Liver (tissue), 9 donors: ENCODE results near the gene PRC1. TPM values are rescaled to one million over a fixed set of nuclear protein-coding genes. Genes with fewer than 3 reads are reported as not detected.

Experiments
- DNase-seq: peaks from one replicate; pipeline ENCODE4 v3.0.0-alpha.2; 2017; ENCODE audit warnings: low spot score
- H3K27ac ChIP-seq, 2 donors: one replicate each; pipeline ENCODE4 v1.7.0; 2013; ENCODE audit warnings: inconsistent platforms in 2 of 2, low read length in 2 of 2, control low read depth in 1 of 2, low read depth in 1 of 2, mild to moderate bottlenecking in 1 of 2
- H3K27me3 ChIP-seq, 4 donors: one replicate each; pipeline versions ENCODE4 v1.6.1 to v1.7.0; 2013; ENCODE audit warnings: low read length in 3 of 4, inconsistent platforms in 1 of 4, mild to moderate bottlenecking in 1 of 4, moderate library complexity in 1 of 4; ENCODE audit not compliant: control insufficient read depth in 4 of 4, insufficient read depth in 4 of 4
- H3K36me3 ChIP-seq, 4 donors: one replicate each; pipeline versions ENCODE4 v1.6.1 to v1.7.0; 2013; ENCODE audit warnings: low read length in 3 of 4, mild to moderate bottlenecking in 3 of 4, low read depth in 1 of 4, moderate library complexity in 1 of 4; ENCODE audit not compliant: control insufficient read depth in 4 of 4, insufficient read depth in 3 of 4
- H3K4me1 ChIP-seq, 4 donors: one replicate each; pipeline versions ENCODE4 v1.6.1 to v1.7.0; 2013; ENCODE audit warnings: low read length in 3 of 4, mild to moderate bottlenecking in 3 of 4, moderate library complexity in 1 of 4; ENCODE audit not compliant: control insufficient read depth in 4 of 4, insufficient read depth in 4 of 4
- H3K4me3 ChIP-seq, 3 donors: one replicate each; pipeline versions ENCODE4 v1.6.1 to v1.7.0; 2013; ENCODE audit warnings: low read length in 3 of 3, control low read depth in 1 of 3, low read depth in 1 of 3, mild to moderate bottlenecking in 1 of 3
- H3K9ac ChIP-seq, 2 donors: one replicate each; pipeline ENCODE4 v1.7.0; 2013; ENCODE audit warnings: low read length in 2 of 2, mild to moderate bottlenecking in 2 of 2, moderate library complexity in 2 of 2, control low read depth in 1 of 2, low read depth in 1 of 2
- H3K9me3 ChIP-seq, 4 donors: one replicate each; pipeline versions ENCODE4 v1.6.1 to v1.7.0; 2013; ENCODE audit warnings: low read length in 3 of 4; ENCODE audit not compliant: control insufficient read depth in 4 of 4
- ATF3 ChIP-seq: IDR thresholded peaks from 2 replicates; pipeline ENCODE4 v1.6.1; 2016; ENCODE audit warnings: antibody characterized with exemption
- CTCF ChIP-seq: fragments of 150-350 bp; IDR thresholded peaks from 2 replicates; pipeline ENCODE4 v1.5.1; 2017; ENCODE audit warnings: improper control_type of control experiment, low read depth, low read length; ENCODE audit not compliant: missing input control
- EGR1 ChIP-seq, 2 donors: IDR thresholded peaks; 2 replicates each; pipeline ENCODE4 v1.6.1; 2016 to 2018; ENCODE audit warnings: antibody characterized with exemption in 2 of 2, low read depth in 2 of 2
- FOXA1 ChIP-seq: IDR thresholded peaks from 2 replicates; pipeline ENCODE4 v1.6.1; 2016; ENCODE audit warnings: antibody characterized with exemption
- FOXA2 ChIP-seq: IDR thresholded peaks from 2 replicates; pipeline ENCODE4 v1.6.1; 2016; ENCODE audit warnings: antibody characterized with exemption
- GABPA ChIP-seq, 2 donors: IDR thresholded peaks in 1 of 2; conservative IDR thresholded peaks in 1 of 2; 2 replicates each; pipeline ENCODE4 v1.6.1; 2016; ENCODE audit warnings: antibody characterized with exemption in 2 of 2, mild to moderate bottlenecking in 1 of 2, moderate library complexity in 1 of 2
- HNF4A ChIP-seq, 2 donors: conservative IDR thresholded peaks; 2 replicates each; pipeline ENCODE4 v1.6.1; 2016; ENCODE audit warnings: antibody characterized with exemption in 2 of 2, mild to moderate bottlenecking in 2 of 2
- HNF4G ChIP-seq: IDR thresholded peaks from 2 replicates; pipeline ENCODE4 v1.6.1; 2016; ENCODE audit warnings: antibody characterized with exemption
- JUND ChIP-seq, 2 donors: IDR thresholded peaks; 2 replicates each; pipeline ENCODE4 v1.6.1; 2016; ENCODE audit warnings: antibody characterized with exemption in 2 of 2
- MAX ChIP-seq: IDR thresholded peaks from 2 replicates; pipeline ENCODE4 v1.6.1; 2016; ENCODE audit warnings: antibody characterized with exemption
- NR2F2 ChIP-seq: IDR thresholded peaks from 2 replicates; pipeline ENCODE4 v1.6.1; 2016; ENCODE audit warnings: antibody characterized with exemption
- RAD21 ChIP-seq, 2 donors: IDR thresholded peaks; 2 replicates each; pipeline ENCODE4 v1.6.1; 2016; ENCODE audit warnings: antibody characterized with exemption in 2 of 2, mild to moderate bottlenecking in 2 of 2
- REST ChIP-seq: IDR thresholded peaks from 2 replicates; pipeline ENCODE4 v1.6.1; 2016; ENCODE audit warnings: antibody characterized with exemption, mild to moderate bottlenecking
- RXRA ChIP-seq, 2 donors: IDR thresholded peaks; 2 replicates each; pipeline ENCODE4 v1.6.1; 2017 to 2018; ENCODE audit warnings: antibody characterized with exemption in 2 of 2, mild to moderate bottlenecking in 1 of 2
- SP1 ChIP-seq: IDR thresholded peaks from 2 replicates; pipeline ENCODE4 v1.6.1; 2018; ENCODE audit warnings: antibody characterized with exemption, mild to moderate bottlenecking
- TAF1 ChIP-seq: conservative IDR thresholded peaks from 2 replicates; pipeline ENCODE4 v1.6.1; 2016; ENCODE audit warnings: antibody characterized with exemption, mild to moderate bottlenecking
- YY1 ChIP-seq: IDR thresholded peaks from 2 replicates; pipeline ENCODE4 v1.6.1; 2016; ENCODE audit warnings: antibody characterized with exemption, mild to moderate bottlenecking
- ZBTB33 ChIP-seq: IDR thresholded peaks from 2 replicates; pipeline ENCODE4 v1.6.1; 2016; ENCODE audit warnings: antibody characterized with exemption
- WGBS: extraction: QIAGEN DNeasy Blood & Tissue Kit; methylation state at CpG from one replicate; pipeline ENCODE4 v1.1.7; 2013; 5-methylcytosine and 5-hydroxymethylcytosine counted together
- polyA plus RNA-seq, 2 donors: library from polyadenylated mRNA; stranded (reverse) in 1 of 2; unstranded in 1 of 2; fragments of 200-250 nt in 1 of 2; fragments of >200 nt in 1 of 2; fragmentation: Nextera tagmentation in 1 of 2; extraction: Ambion mirVana in 1 of 2; gene quantifications; one replicate each; pipeline versions ENCODE4 v1.2.1 to v1.2.3, GENCODE V29; 2013 to 2015
- total RNA-seq, 2 donors: library from RNA; depleted of rRNA; stranded (reverse); fragments of >200 nt; gene quantifications; one replicate each; pipeline ENCODE4 v1.2.3, GENCODE V29; 2014
- donor health status: healthy.
- donor health status: healthy.
- donor health status: healthy.
- donor health status: healthy.
- donor health status: healthy.

The PRC1 gene
- total and polyA plus RNA-seq, 4 donors: 2.1 to 128 (median 5.6) TPM

GRCh38 chr15:90931828-90932659 is 62.3 kb downstream of the PRC1 start, which contains the start of gene HDDC3:
TSS of gene HDDC3 (minus strand) at chr15:90932549. CDS start at chr15:90932540, 9 bp downstream.
- DNase-seq: peak; percentile 98
- Histone ChIP-seq H3K9me3 (no peaks in the 10 kb centered on the region), H3K27me3 (no peaks in the 10 kb centered on the region), H3K4me1 (peaks cover 2 to 51% (median 32%) of the 10 kb centered on the region in 4 donors), H3K9ac (peak within 1 kb of the TSS; percentile 75 to 91), H3K27ac (peak within 1 kb of the TSS; percentile 93 to 94), H3K4me3 (peak within 1 kb of the TSS; percentile 74 to 88 (median 86)), H3K36me3 (no peaks in the 10 kb centered on the region)
- TF ChIP-seq ZBTB33: no peak
- TF ChIP-seq FOXA1: no peak
- TF ChIP-seq HNF4G: no peak
- TF ChIP-seq RXRA (IDR thresholded peaks at IDR 0.05): peak; percentile 79 to 84
- no peak for TF ChIP-seq FOXA2
- peak; percentile 59 for TF ChIP-seq TAF1
- TF ChIP-seq HNF4A (conservative IDR thresholded peaks at IDR 0.05): peak; percentile 35 to 41
- TF ChIP-seq GABPA (IDR thresholded peaks at IDR 0.05 in 1 of 2, conservative IDR thresholded peaks at IDR 0.05 in 1 of 2): peak in 1 of 2 donors; percentile 43
- peak; percentile 65 to 77 for TF ChIP-seq RAD21 (IDR thresholded peaks at IDR 0.05)
- TF ChIP-seq YY1: peak; percentile 68
- TF ChIP-seq ATF3: no peak
- no peak for TF ChIP-seq EGR1 (IDR thresholded peaks at IDR 0.05; ENCODE audit: low read depth in 2 of 2)
- no peak for TF ChIP-seq NR2F2
- peak; percentile 29 for TF ChIP-seq MAX
- peak; percentile 90 for TF ChIP-seq CTCF
- TF ChIP-seq REST: peak; percentile 13
- peak; percentile 67 for TF ChIP-seq SP1
- peak in 1 of 2 donors; percentile 7 for TF ChIP-seq JUND (IDR thresholded peaks at IDR 0.05)
- WGBS: under 1% methylated on average over 52 of the region's 52 CpGs
